Right cardiac atrium (tissue), 5 donors: Measurements from ENCODE around the gene ENSA. TPM values are rescaled to one million over a fixed set of nuclear protein-coding genes. Genes with fewer than 3 reads are reported as not detected.
"Not testable (repeated sequence)": the region's sequence is repeated elsewhere in the genome, so short reads cannot be mapped to it uniquely, and the experiment has no call there.

Experiments used
- ATAC-seq, 2 donors: fragments of 200-7000 bp; cut with Tn5 transposase; one replicate each; pipeline versions ENCODE4 v1.8.0 to v1.9.1; 2020; ENCODE audit warnings: moderate library complexity in 2 of 2, mild to moderate bottlenecking in 1 of 2
- DNase-seq, 3 donors: peaks; one replicate each; pipeline ENCODE4 v3.0.0-alpha.2; 2020
- H3K27ac ChIP-seq: one replicate; pipeline ENCODE4 v1.5.1; 2013; ENCODE audit warnings: mild to moderate bottlenecking, low read length, control low read depth, moderate library complexity
- H3K27me3 ChIP-seq: one replicate; pipeline ENCODE4 v1.6.1; 2013; ENCODE audit not compliant: control insufficient read depth, insufficient read depth
- H3K4me1 ChIP-seq: one replicate; pipeline ENCODE4 v1.6.1; 2013; ENCODE audit warnings: low read length; ENCODE audit not compliant: control insufficient read depth, insufficient read depth
- H3K4me3 ChIP-seq: one replicate; pipeline ENCODE4 v1.5.1; 2013; ENCODE audit warnings: low read length, control low read depth
- H3K9me3 ChIP-seq: one replicate; pipeline ENCODE4 v1.6.1; 2013; ENCODE audit warnings: low read length; ENCODE audit not compliant: control insufficient read depth
- WGBS: extraction: QIAGEN DNeasy Blood & Tissue Kit; methylation state at CpG from one replicate; pipeline ENCODE4 v1.1.7; 2013; 5-methylcytosine and 5-hydroxymethylcytosine counted together
- intact Hi-C, 4 donors: fragments of 100-400 bp; cut with DNase I; formaldehyde crosslinking; loops; one replicate each; pipeline versions ENCODE4 v1.11.0 to v1.14.0; 2022 to 2023
- long read RNA-seq, 4 donors: library from polyadenylated mRNA; unstranded; transcript quantifications; one replicate each; pipeline ENCODE4 v2.0.0, GENCODE V29; 2020 to 2021
- polyA plus RNA-seq: library from polyadenylated mRNA; stranded (reverse); fragments of 200-250 nt; gene quantifications from one replicate; pipeline ENCODE4 v1.2.3, GENCODE V29; 2013
- total RNA-seq, 4 donors: library from RNA; stranded (reverse); fragmentation: NEBNext Ultra II Directional; extraction: Animal tissue kit (Norgen Biotek cat#: 25700); gene quantifications; one replicate each; pipeline ENCODE4 v1.2.1, GENCODE V29; 2021
- donor health status: healthy with polysubstance abuse.
- donor health status: DM: no; HTN: yes; CAD: no.
- donor health status: DM: no; HTN: no; CAD: no.
- donor health status: DM: no; HTN: yes; CAD: no; lungs with severe emphysema.
- donor health status: DM: yes; HTN: yes; CAD: no.

ENSA gene
- 100 to 1,000 TPM; 111 to 122 (median 118) TPM for total RNA-seq
- polyA plus RNA-seq, result 81.6 TPM
- long read RNA-seq, donor 1, transcript ENSA-201 (3 exons, 2,818 nt), result major isoform, 132 of 158 reads
- long read RNA-seq, donor 1, transcript ENSA-208 (4 exons, 2,085 nt), result minor isoform, 7 of 158 reads
- long read RNA-seq, donor 1, partial matches to known transcripts, result 2 of 158 reads
- long read RNA-seq, donor 1, other reads (novel, unspliced or antisense), result 12 of 158 reads
- long read RNA-seq, donor 2, transcript ENSA-201 (3 exons, 2,818 nt), result major isoform, 65 of 81 reads
- long read RNA-seq, donor 2, partial matches to known transcripts, result 1 of 81 reads
- long read RNA-seq, donor 2, other reads (novel, unspliced or antisense), result 10 of 81 reads
- long read RNA-seq, donor 3, transcript ENSA-201 (3 exons, 2,818 nt), result major isoform, 236 of 288 reads
- long read RNA-seq, donor 3, transcript ENSA-208 (4 exons, 2,085 nt), result minor isoform, 15 of 288 reads
- long read RNA-seq, donor 3, partial matches to known transcripts, result 18 of 288 reads
- long read RNA-seq, donor 3, other reads (novel, unspliced or antisense), result 8 of 288 reads
- long read RNA-seq, donor 4, transcript ENSA-208 (4 exons, 2,085 nt), result minor isoform, 5 of 100 reads
- long read RNA-seq, donor 4, transcript ENSA-201 (3 exons, 2,818 nt), result major isoform, 81 of 100 reads
- long read RNA-seq, donor 4, partial matches to known transcripts, result 2 of 100 reads
- long read RNA-seq, donor 4, other reads (novel, unspliced or antisense), result 7 of 100 reads

DNA sequence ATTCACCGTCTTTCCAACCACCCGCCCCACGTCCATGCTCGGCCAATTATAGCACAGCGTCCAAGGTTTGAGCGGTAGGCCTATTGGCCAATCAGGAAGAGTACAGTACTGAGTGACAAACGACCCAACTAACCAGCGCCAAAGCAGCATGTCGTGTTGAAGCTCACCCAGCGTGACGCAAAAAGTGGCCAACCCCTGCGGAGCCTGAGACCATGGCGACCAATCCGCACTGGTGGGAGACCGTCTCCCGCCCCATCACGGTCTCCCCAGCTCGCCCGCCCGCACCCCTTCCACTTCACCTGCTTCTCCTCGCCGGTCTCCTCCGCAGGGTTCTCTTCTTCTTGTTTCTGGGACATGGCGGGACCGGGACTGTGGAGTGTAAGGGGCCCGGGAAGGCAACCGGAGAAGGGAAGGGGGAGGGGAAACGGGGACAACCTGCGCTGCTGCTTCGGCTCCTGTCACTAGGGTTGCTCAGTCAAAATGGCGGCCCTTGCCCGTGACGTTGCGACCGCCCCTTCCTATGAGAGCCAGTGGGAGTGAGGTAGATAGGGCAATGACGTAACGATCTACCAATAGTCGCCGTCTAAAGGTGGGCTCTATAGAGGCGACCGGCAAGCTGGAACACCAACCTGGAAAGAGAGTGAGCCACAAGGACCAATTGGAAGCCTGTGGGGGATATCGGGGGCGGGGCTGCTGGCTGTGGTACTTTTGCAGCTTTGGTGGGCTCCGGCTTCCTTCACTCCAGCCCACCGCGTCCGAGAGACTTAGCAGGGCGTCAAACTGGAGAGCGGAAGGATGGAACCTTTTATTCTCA lies at the start of gene ENSA:
TSS of gene ENSA (minus strand) at position 498 of the 814 bp plus-strand sequence. CDS start at position 356, 142 bp downstream.
- Histone ChIP-seq H3K4me3 (peak within 1 kb of the TSS; percentile 70), H3K4me1 (peaks cover 2% of the 10 kb centered on the region), H3K27ac (peak within 1 kb of the TSS; percentile 95), H3K9me3 (no peaks in the 10 kb centered on the region), H3K27me3 (no peaks in the 10 kb centered on the region)
- peak; percentile 97 to 99 (median 98) for DNase-seq
- peak; percentile 98 to 99 for ATAC-seq
- intact Hi-C loops, result loop anchor here in 1 of 4 donors (10.0 kb wide), 1 partner anchor 65 kb away; no protein-coding TSS in a partner anchor
- WGBS, result under 1% methylated on average over 49 of the region's 49 CpGs

GRCh38 chr1:150678988-150679387 lies 49.6 kb upstream of the ENSA start:
- Histone ChIP-seq H3K4me1 (no peaks in the 10 kb centered on the region), H3K27me3 (no peaks in the 10 kb centered on the region), H3K27ac (no peak overlapping the region), H3K9me3 (no peaks in the 10 kb centered on the region), H3K4me3 (no peak overlapping the region)
- intact Hi-C loops, result no loop called here
- 100% methylated on average over 1 of the region's 1 CpG for WGBS
- ATAC-seq (no peak), DNase-seq (no peak)

- Histone ChIP-seq H3K27me3 (no peaks in the 10 kb centered on the region), H3K4me1 (no peaks in the 10 kb centered on the region), H3K4me3 (no peak overlapping the region), H3K27ac (no peak overlapping the region), H3K9me3 (no peaks in the 10 kb centered on the region)
- WGBS, result 95% methylated on average over 4 of the region's 4 CpGs
- DNase-seq (no peak), ATAC-seq (no peak)
- intact Hi-C loops, result no loop called here
Measured at GRCh38 chr1:150674881-150675280, 45.5 kb upstream of the ENSA start.

DNA sequence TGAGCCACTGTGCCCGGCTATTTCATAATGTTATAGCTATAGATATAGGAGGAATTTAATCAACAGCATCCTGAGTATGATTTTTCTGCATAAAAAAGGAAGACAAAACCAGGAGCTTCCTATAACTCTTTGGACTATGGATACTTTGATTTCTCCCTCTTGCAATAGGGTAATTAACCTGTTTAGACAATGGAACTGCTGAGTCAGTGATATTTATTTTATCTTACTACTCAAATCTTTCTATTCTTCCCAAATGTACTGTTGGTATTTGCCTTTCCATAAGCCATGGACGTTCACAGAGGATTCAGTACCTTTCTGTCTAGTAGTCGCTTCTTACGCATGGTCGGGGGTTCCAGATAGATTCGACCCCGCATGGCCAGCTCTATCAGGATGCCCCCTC lies 33.9 kb upstream of the ENSA start:
- ATAC-seq (no peak), DNase-seq (no peak)
- intact Hi-C loops, result no loop called here
- H3K4me1 ChIP-seq, result no peaks in the 10 kb centered on the region
- no peaks in the 10 kb centered on the region for H3K27me3 ChIP-seq
- no peak overlapping the region for H3K4me3 ChIP-seq
- H3K27ac ChIP-seq, result no peak overlapping the region
- no peaks in the 10 kb centered on the region for H3K9me3 ChIP-seq
- 89% methylated on average over 7 of the region's 7 CpGs for WGBS

DNA sequence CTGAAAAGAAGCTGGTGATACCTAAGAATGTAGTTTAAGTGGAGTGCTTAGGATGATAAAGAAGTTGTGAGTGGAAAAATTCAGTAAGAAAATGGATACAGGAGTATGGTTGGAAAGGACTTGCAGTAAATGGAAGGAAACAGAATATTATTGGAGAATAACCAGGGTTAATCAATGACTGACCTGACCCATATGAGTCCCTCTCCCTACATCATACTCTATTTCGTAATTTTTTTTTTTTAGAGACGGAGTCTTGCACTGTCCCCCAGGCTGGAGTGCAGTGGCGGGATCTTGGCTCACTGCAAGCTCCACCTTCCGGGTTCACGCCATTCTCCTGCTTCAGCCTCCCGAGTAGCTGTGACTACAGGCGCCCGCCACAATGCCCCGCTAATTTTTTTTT lies 33.4 kb upstream of the ENSA start:
- no peak overlapping the region for H3K27ac ChIP-seq
- no peak for ATAC-seq
- H3K4me3 ChIP-seq, result no peak overlapping the region
- WGBS, result 98% methylated on average over 9 of the region's 9 CpGs
- H3K4me1 ChIP-seq, result no peaks in the 10 kb centered on the region
- no peak for DNase-seq
- no peaks in the 10 kb centered on the region for H3K9me3 ChIP-seq
- H3K27me3 ChIP-seq, result no peaks in the 10 kb centered on the region
- intact Hi-C loops, result no loop called here

GRCh38 chr1:150661156-150661555 lies 31.7 kb upstream of the ENSA start:
- no peaks in the 10 kb centered on the region for H3K9me3 ChIP-seq
- DNase-seq (no peak), ATAC-seq (no peak)
- no peaks in the 10 kb centered on the region for H3K27me3 ChIP-seq
- H3K27ac ChIP-seq, result no peak overlapping the region
- intact Hi-C loops, result no loop called here
- 98% methylated on average over 5 of the region's 5 CpGs for WGBS
- no peaks in the 10 kb centered on the region for H3K4me1 ChIP-seq
- H3K4me3 ChIP-seq, result no peak overlapping the region

DNA sequence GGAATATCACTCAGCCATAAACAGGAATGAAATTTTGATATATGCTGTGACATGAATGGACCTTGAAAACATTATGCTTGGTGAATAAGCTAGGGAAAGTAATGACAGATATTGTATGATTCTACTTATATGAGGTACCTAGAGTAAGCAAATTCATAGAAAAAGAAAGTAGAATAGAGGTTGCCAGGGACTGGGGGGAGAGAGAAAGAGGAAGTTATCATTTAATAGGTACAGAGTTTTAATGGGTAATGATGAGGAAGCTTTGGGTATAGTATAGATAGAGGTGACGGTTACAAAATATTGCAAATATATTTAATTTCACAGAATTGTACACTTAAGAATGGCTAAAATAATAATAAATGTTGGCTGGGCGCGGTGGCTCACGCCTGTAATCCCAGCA lies 31.2 kb upstream of the ENSA start:
- intact Hi-C loops, result no loop called here
- Histone ChIP-seq H3K4me1 (no peaks in the 10 kb centered on the region), H3K9me3 (no peaks in the 10 kb centered on the region), H3K4me3 (no peak overlapping the region), H3K27me3 (no peaks in the 10 kb centered on the region), H3K27ac (no peak overlapping the region)
- DNase-seq (no peak), ATAC-seq (no peak)
- 87% methylated on average over 4 of the region's 4 CpGs for WGBS

GRCh38 chr1:150657064-150657463 lies 27.7 kb upstream of the ENSA start:
- ATAC-seq, DNase-seq, H3K27ac ChIP-seq, intact Hi-C loops, H3K4me3 ChIP-seq, H3K4me1 ChIP-seq, H3K9me3 ChIP-seq, H3K27me3 ChIP-seq: not testable (repeated sequence)
- 94% methylated on average over 4 of the region's 4 CpGs for WGBS

GRCh38 chr1:150654635-150655034 lies 25.2 kb upstream of the ENSA start:
- H3K4me3 ChIP-seq, DNase-seq, intact Hi-C loops, H3K9me3 ChIP-seq, H3K4me1 ChIP-seq, ATAC-seq, H3K27ac ChIP-seq, H3K27me3 ChIP-seq: not testable (repeated sequence)
- 90% methylated on average over 10 of the region's 10 CpGs for WGBS

DNA sequence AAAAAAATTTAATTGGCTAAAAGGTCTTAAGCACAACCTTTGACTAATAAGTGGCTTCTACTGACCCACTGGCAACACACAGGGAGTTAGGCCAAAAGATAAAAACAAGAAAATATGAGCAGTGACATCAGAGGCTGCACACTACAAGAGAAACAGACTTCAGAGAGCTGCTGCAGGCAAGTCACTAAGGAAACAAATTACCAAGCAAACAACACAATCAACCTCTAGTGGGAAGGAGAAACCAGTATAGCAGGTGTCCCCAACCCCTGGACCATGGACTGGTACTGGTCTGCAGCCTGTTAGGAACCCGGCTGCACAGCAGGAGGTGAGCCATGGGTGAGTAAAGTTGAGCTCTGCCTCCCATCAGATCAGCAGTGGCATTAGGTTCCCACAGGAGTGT lies 20.8 kb upstream of the ENSA start:
- no peak overlapping the region for H3K4me3 ChIP-seq
- intact Hi-C loops, result no loop called here
- no peaks in the 10 kb centered on the region for H3K27me3 ChIP-seq
- no peaks in the 10 kb centered on the region for H3K9me3 ChIP-seq
- DNase-seq, result no peak
- WGBS, result 66% methylated on average over 1 of the region's 1 CpG
- H3K4me1 ChIP-seq, result peaks cover 5% of the 10 kb centered on the region
- ATAC-seq, result peak; percentile 59 to 75
- H3K27ac ChIP-seq, result peak overlapping the region; percentile 15
